HepG2 (cell line): Measurements from ENCODE around the gene ASTN2.

Experiments
- CTCF ChIP-seq: sonication (generic); formaldehyde crosslinking; IDR thresholded peaks from 2 replicates; pipeline ENCODE4 v1.5.0; 2020; ENCODE audit warnings: mild to moderate bottlenecking, missing genetic modification reagents, moderate library complexity
- ZNF782 ChIP-seq: sonication (generic); formaldehyde crosslinking; IDR thresholded peaks from 2 replicates; pipeline ENCODE4 v1.4.0; 2020; ENCODE audit warnings: missing genetic modification reagents, mild to moderate bottlenecking, borderline replicate concordance

- TF ChIP-seq ZNF782 = no peak
- no peak for TF ChIP-seq CTCF
These were observed 761.4 kb downstream of the ASTN2 start for GRCh38 chr9:116653348-116654058.
